HEK293T (cell line): ENCODE measurements around the gene FAM120A.

ENCODE experiments used
- ARNT ChIP-seq: fragments of 450-650 bp; IDR thresholded peaks from 2 replicates; pipeline ENCODE4 v1.6.1; 2017; ENCODE audit warnings: mild to moderate bottlenecking
- BHLHE40 ChIP-seq: fragments of 450-650 bp; IDR thresholded peaks from 2 replicates; pipeline ENCODE4 v1.6.1; 2016; ENCODE audit warnings: mild to moderate bottlenecking, moderate library complexity, borderline replicate concordance
- ELF4 ChIP-seq: fragments of 450-650 bp; IDR thresholded peaks from 2 replicates; pipeline ENCODE4 v1.6.1; 2017; ENCODE audit warnings: antibody characterized with exemption
- FOXA1 ChIP-seq: fragments of 450-650 bp; IDR thresholded peaks from 2 replicates; pipeline ENCODE4 v1.6.1; 2016; ENCODE audit warnings: mild to moderate bottlenecking
- FOXK2 ChIP-seq: fragments of 450-650 bp; IDR thresholded peaks from 2 replicates; pipeline ENCODE4 v1.6.1; 2016; ENCODE audit warnings: mild to moderate bottlenecking
- FOXM1 ChIP-seq: fragments of 450-650 bp; IDR thresholded peaks from 2 replicates; pipeline ENCODE4 v1.6.1; 2017; ENCODE audit warnings: mild to moderate bottlenecking, borderline replicate concordance
- NFRKB ChIP-seq: fragments of 450-650 bp; IDR thresholded peaks from 2 replicates; pipeline ENCODE4 v1.6.1; 2016; ENCODE audit warnings: mild to moderate bottlenecking, moderate library complexity
- SP1 ChIP-seq: fragments of 450-650 bp; IDR thresholded peaks from 2 replicates; pipeline ENCODE4 v1.6.1; 2017
- ZNF384 ChIP-seq: fragments of 450-650 bp; IDR thresholded peaks from 2 replicates; pipeline ENCODE4 v1.6.1; 2016

- no peak for TF ChIP-seq NFRKB
- no peak for TF ChIP-seq ZNF384
- no peak for TF ChIP-seq FOXM1
- TF ChIP-seq SP1 = no peak
- no peak for TF ChIP-seq FOXA1
- no peak for TF ChIP-seq ELF4
- TF ChIP-seq ARNT = no peak
- no peak for TF ChIP-seq BHLHE40
- TF ChIP-seq FOXK2 = no peak
Observed at GRCh38 chr9:93475108-93475507, 23.6 kb downstream of the FAM120A start.
